H9 (cell line): ENCODE measurements around the gene FRMD1. TPM values are rescaled to one million over a fixed set of nuclear protein-coding genes. Genes with fewer than 3 reads are reported as not detected.

ENCODE experiments used
- DNase-seq: peaks from one replicate; pipeline ENCODE4 v3.0.0-alpha.2; 2017
- H2AFZ ChIP-seq: one replicate; pipeline ENCODE4 v1.6.1; 2013; ENCODE audit warnings: mild to moderate bottlenecking, low read length, control low read depth, moderate library complexity
- H2AK5ac ChIP-seq: 2 replicates; pipeline ENCODE4 v1.6.1; 2013; ENCODE audit warnings: low read length, control low read depth, mixed read lengths; ENCODE audit not compliant: insufficient read length
- H2BK120ac ChIP-seq: one replicate; pipeline ENCODE4 v1.6.1; 2013; ENCODE audit warnings: low read depth, mild to moderate bottlenecking, low read length, control low read depth, inconsistent platforms; ENCODE audit not compliant: poor library complexity, severe bottlenecking
- H2BK12ac ChIP-seq: 2 replicates; pipeline ENCODE4 v1.6.1; 2013; ENCODE audit warnings: low read length, control low read depth, mixed read lengths, low read depth; ENCODE audit not compliant: insufficient read length
- H2BK15ac ChIP-seq: 2 replicates; pipeline ENCODE4 v1.6.1; 2013; ENCODE audit warnings: low read depth, low read length, control low read depth
- H2BK20ac ChIP-seq: one replicate; pipeline ENCODE4 v1.6.1; 2013; ENCODE audit warnings: low read depth, mild to moderate bottlenecking, low read length, control low read depth, inconsistent platforms; ENCODE audit not compliant: poor library complexity, severe bottlenecking
- H2BK5ac ChIP-seq: 2 replicates; pipeline ENCODE4 v1.6.1; 2013; ENCODE audit warnings: low read length, control low read depth, mixed read lengths; ENCODE audit not compliant: insufficient read length
- H3K14ac ChIP-seq: 2 replicates; pipeline ENCODE4 v1.6.1; 2013; ENCODE audit warnings: low read length, control low read depth; ENCODE audit not compliant: insufficient read depth
- H3K18ac ChIP-seq: 2 replicates; pipeline ENCODE4 v1.6.1; 2013; ENCODE audit warnings: low read depth, mild to moderate bottlenecking, mixed read lengths, low read length, control low read depth; ENCODE audit not compliant: insufficient read length
- H3K23ac ChIP-seq: 2 replicates; pipeline ENCODE4 v1.6.1; 2013; ENCODE audit warnings: low read length, control low read depth, mixed read lengths, low read depth; ENCODE audit not compliant: insufficient read length
- H3K23me2 ChIP-seq: 2 replicates; pipeline ENCODE4 v1.6.1; 2013; ENCODE audit warnings: low read depth, mild to moderate bottlenecking, mixed read lengths, low read length, control low read depth; ENCODE audit not compliant: insufficient read length, poor library complexity, severe bottlenecking
- H3K27ac ChIP-seq: 2 replicates; pipeline ENCODE4 v1.5.1; 2013; ENCODE audit warnings: low read length, control low read depth, mixed read lengths, low read depth; ENCODE audit not compliant: insufficient read length
- H3K27me3 ChIP-seq: 2 replicates; pipeline ENCODE4 v1.6.1; 2013; ENCODE audit warnings: low read length, control low read depth, inconsistent platforms; ENCODE audit not compliant: insufficient read depth
- H3K4ac ChIP-seq: 2 replicates; pipeline ENCODE4 v1.6.1; 2013; ENCODE audit warnings: low read depth, mild to moderate bottlenecking, control low read depth, inconsistent platforms, low read length, moderate library complexity
- H3K4me1 ChIP-seq: 2 replicates; pipeline ENCODE4 v1.6.1; 2013; ENCODE audit warnings: low read length, control low read depth, inconsistent platforms; ENCODE audit not compliant: insufficient read depth
- H3K4me2 ChIP-seq: 2 replicates; pipeline ENCODE4 v1.6.1; 2013; ENCODE audit warnings: low read length, control low read depth, mixed read lengths; ENCODE audit not compliant: insufficient read length, insufficient read depth
- H3K56ac ChIP-seq: 2 replicates; pipeline ENCODE4 v1.6.1; 2013; ENCODE audit warnings: low read depth, mild to moderate bottlenecking, mixed read lengths, low read length, control low read depth; ENCODE audit not compliant: insufficient read length
- H3K79me1 ChIP-seq: 2 replicates; pipeline ENCODE4 v1.6.1; 2013; ENCODE audit warnings: low read depth, mild to moderate bottlenecking, moderate library complexity, low read length, control low read depth, inconsistent platforms; ENCODE audit not compliant: insufficient read depth, poor library complexity, severe bottlenecking
- H3K79me2 ChIP-seq: 2 replicates; pipeline ENCODE4 v1.6.1; 2013; ENCODE audit warnings: low read length, control low read depth, inconsistent platforms; ENCODE audit not compliant: insufficient read depth
- H3K9ac ChIP-seq: 2 replicates; pipeline ENCODE4 v1.6.1; 2013; ENCODE audit warnings: low read length, control low read depth, mixed read lengths; ENCODE audit not compliant: insufficient read length; ENCODE audit errors: extremely low read depth
- H3K9me3 ChIP-seq: one replicate; pipeline ENCODE4 v1.6.1; 2013; ENCODE audit warnings: low read depth, low read length, inconsistent platforms; ENCODE audit not compliant: control insufficient read depth
- H3T11ph ChIP-seq: one replicate; pipeline ENCODE4 v1.6.1; 2013; ENCODE audit warnings: mild to moderate bottlenecking, low read length, control low read depth, inconsistent platforms
- H4K20me1 ChIP-seq: one replicate; pipeline ENCODE4 v1.6.1; 2013; ENCODE audit not compliant: control insufficient read depth, insufficient read length, insufficient read depth
- H4K5ac ChIP-seq: 2 replicates; pipeline ENCODE4 v1.6.1; 2013; ENCODE audit warnings: low read depth, mild to moderate bottlenecking, mixed read lengths, low read length, control low read depth; ENCODE audit not compliant: insufficient read length
- H4K8ac ChIP-seq: replicated peaks from 2 replicates; pipeline ENCODE4 v1.6.1; 2013; ENCODE audit warnings: low read length, control low read depth, mixed read lengths, low read depth; ENCODE audit not compliant: insufficient read length
- H4K91ac ChIP-seq: 2 replicates; pipeline ENCODE4 v1.6.1; 2013; ENCODE audit warnings: low read depth, mild to moderate bottlenecking, moderate library complexity, mixed read lengths, low read length, control low read depth; ENCODE audit not compliant: insufficient read length
- H3K27ac Mint-ChIP-seq, 3 experiments: 2 replicates in 2 of 3; 3 replicates in 1 of 3; pipeline ENCODE4 v1.8.0; 2020 to 2021; ENCODE audit warnings: mixed read lengths in 3 of 3, mild to moderate bottlenecking in 1 of 3, moderate library complexity in 1 of 3
- H3K27me3 Mint-ChIP-seq: 2 replicates; pipeline ENCODE4 v1.8.0; 2021; ENCODE audit warnings: low read depth, mild to moderate bottlenecking, moderate library complexity, mixed read lengths
- H3K36me3 Mint-ChIP-seq, 3 experiments: 2 replicates in 2 of 3; 3 replicates in 1 of 3; pipeline ENCODE4 v1.8.0; 2020 to 2021; ENCODE audit warnings: low read depth in 3 of 3, mixed read lengths in 3 of 3; ENCODE audit not compliant: insufficient read depth in 1 of 3
- H3K4me1 Mint-ChIP-seq, 2 experiments: 2 replicates each; pipeline ENCODE4 v1.8.0; 2020; ENCODE audit warnings: mixed read lengths in 2 of 2
- H3K4me3 Mint-ChIP-seq, 2 experiments: 2 replicates in 1 of 2; 3 replicates in 1 of 2; pipeline ENCODE4 v1.8.0; 2020 to 2021; ENCODE audit warnings: mild to moderate bottlenecking in 2 of 2, mixed read lengths in 2 of 2, moderate library complexity in 1 of 2
- H3K9me3 Mint-ChIP-seq, 2 experiments: 2 replicates in 1 of 2; 3 replicates in 1 of 2; pipeline ENCODE4 v1.8.0; 2020; ENCODE audit warnings: mild to moderate bottlenecking in 2 of 2, mixed read lengths in 2 of 2, moderate library complexity in 1 of 2
- WGBS: extraction: QIAGEN DNeasy Blood & Tissue Kit; methylation state at CpG from one replicate; pipeline ENCODE4 v1.1.7; 2013; ENCODE audit warnings: missing lambda C conversion rate, low lambda C conversion rate, mixed read lengths; ENCODE audit not compliant: insufficient read length; ENCODE audit errors: extremely low coverage; 5-methylcytosine and 5-hydroxymethylcytosine counted together
- total RNA-seq: library from RNA; stranded (reverse); gene quantifications from 2 replicates; pipeline ENCODE4 v1.2.1, GENCODE V29; 2021
- TF ChIP-seq, protein P1 (sequence below): fragments of 200-600 bp; sonication (generic); conservative IDR thresholded peaks from 3 replicates; pipeline ENCODE4 v1.8.0; 2021; ENCODE audit warnings: antibody characterized with exemption, mild to moderate bottlenecking

FRMD1 gene
- total RNA-seq, 1 experiment from 2014 or later: not detected

DNA sequence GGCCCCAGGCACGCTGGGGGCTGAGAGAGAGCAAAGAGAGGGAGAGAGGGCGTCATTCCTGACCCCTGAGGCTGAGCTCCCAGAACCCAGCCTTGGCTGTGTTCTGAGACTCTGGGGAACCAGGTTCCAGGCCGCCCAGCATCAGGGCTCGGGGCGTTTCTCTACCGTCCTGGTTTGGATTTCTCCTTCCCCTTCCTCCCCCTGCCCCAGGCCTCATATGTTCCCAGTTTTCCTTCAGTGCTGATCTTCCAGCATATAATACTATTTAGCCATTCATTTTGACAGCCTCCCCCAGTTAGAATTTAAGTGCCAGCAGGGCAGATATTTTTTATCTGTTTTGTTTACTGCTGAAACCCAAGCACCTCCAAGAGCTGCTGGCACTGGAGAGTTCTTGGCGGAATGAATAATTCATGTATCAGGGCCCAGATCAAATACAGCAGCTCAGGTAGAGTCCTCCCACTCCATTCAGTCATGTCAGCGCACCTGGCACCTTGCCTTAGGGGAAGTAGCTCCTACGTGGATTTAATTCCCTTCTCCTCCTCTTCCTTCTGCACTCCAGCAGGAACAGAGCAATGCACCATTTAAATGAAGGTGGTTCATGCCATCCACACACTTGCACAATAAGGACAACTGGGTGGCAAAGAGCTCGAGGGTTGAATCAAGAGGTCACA, 23.4 kb upstream of the FRMD1 start:
- Mint-ChIP-seq H3K9me3 (no peaks in the 10 kb centered on the region), H3K36me3 (no peaks in the 10 kb centered on the region), H3K4me3 (no peak overlapping the region), H3K4me1 (peaks cover 33 to 45% of the 10 kb centered on the region in 2 experiments), H3K27me3 (peaks cover 3% of the 10 kb centered on the region), H3K27ac (peak overlapping the region in 1 of 3 experiments; percentile 39; a peak in 2 of 7 replicates)
- Histone ChIP-seq H3K18ac (no peak overlapping the region), H3K56ac (no peak overlapping the region), H3K27ac (no peak overlapping the region), H4K91ac (no peak overlapping the region), H2AFZ (no peak overlapping the region), H2BK15ac (no peak overlapping the region), H3K23me2 (no peaks in the 10 kb centered on the region), H2BK5ac (no peak overlapping the region), H3K79me2 (no peaks in the 10 kb centered on the region), H2BK120ac (no peak overlapping the region), H2BK12ac (no peak overlapping the region), H3K23ac (no peak overlapping the region), H4K5ac (no peak overlapping the region), H3K9ac (no peak overlapping the region), H2BK20ac (no peak overlapping the region), H3K4me1 (peaks cover 6% of the 10 kb centered on the region; the same call in 1 of the 2 replicates), H3K4ac (no peak overlapping the region), H3T11ph (no peak overlapping the region), H4K8ac (no peak overlapping the region), H2AK5ac (no peak overlapping the region), H3K14ac (no peak overlapping the region), H3K79me1 (no peaks in the 10 kb centered on the region), H3K4me2 (no peak overlapping the region), H3K9me3 (no peaks in the 10 kb centered on the region), H4K20me1 (no peaks in the 10 kb centered on the region), H3K27me3 (no peaks in the 10 kb centered on the region)
- DNase-seq: no peak
- TF ChIP-seq, protein P1, sequence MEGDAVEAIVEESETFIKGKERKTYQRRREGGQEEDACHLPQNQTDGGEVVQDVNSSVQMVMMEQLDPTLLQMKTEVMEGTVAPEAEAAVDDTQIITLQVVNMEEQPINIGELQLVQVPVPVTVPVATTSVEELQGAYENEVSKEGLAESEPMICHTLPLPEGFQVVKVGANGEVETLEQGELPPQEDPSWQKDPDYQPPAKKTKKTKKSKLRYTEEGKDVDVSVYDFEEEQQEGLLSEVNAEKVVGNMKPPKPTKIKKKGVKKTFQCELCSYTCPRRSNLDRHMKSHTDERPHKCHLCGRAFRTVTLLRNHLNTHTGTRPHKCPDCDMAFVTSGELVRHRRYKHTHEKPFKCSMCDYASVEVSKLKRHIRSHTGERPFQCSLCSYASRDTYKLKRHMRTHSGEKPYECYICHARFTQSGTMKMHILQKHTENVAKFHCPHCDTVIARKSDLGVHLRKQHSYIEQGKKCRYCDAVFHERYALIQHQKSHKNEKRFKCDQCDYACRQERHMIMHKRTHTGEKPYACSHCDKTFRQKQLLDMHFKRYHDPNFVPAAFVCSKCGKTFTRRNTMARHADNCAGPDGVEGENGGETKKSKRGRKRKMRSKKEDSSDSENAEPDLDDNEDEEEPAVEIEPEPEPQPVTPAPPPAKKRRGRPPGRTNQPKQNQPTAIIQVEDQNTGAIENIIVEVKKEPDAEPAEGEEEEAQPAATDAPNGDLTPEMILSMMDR: no peak
- WGBS: no CpG with 5 or more reads among the region's 10 CpGs
